H9 (cell line): ENCODE results near the gene DGKH. TPM values are rescaled to one million over a fixed set of nuclear protein-coding genes. Genes with fewer than 3 reads are reported as not detected.

Experiments
- DNase-seq: peaks from one replicate; pipeline ENCODE4 v3.0.0-alpha.2; 2017
- H2AFZ ChIP-seq: one replicate; pipeline ENCODE4 v1.6.1; 2013; ENCODE audit warnings: mild to moderate bottlenecking, low read length, control low read depth, moderate library complexity
- H2AK5ac ChIP-seq: 2 replicates; pipeline ENCODE4 v1.6.1; 2013; ENCODE audit warnings: low read length, control low read depth, mixed read lengths; ENCODE audit not compliant: insufficient read length
- H2BK120ac ChIP-seq: one replicate; pipeline ENCODE4 v1.6.1; 2013; ENCODE audit warnings: low read depth, mild to moderate bottlenecking, low read length, control low read depth, inconsistent platforms; ENCODE audit not compliant: poor library complexity, severe bottlenecking
- H2BK12ac ChIP-seq: 2 replicates; pipeline ENCODE4 v1.6.1; 2013; ENCODE audit warnings: low read length, control low read depth, mixed read lengths, low read depth; ENCODE audit not compliant: insufficient read length
- H2BK15ac ChIP-seq: 2 replicates; pipeline ENCODE4 v1.6.1; 2013; ENCODE audit warnings: low read depth, low read length, control low read depth
- H2BK20ac ChIP-seq: one replicate; pipeline ENCODE4 v1.6.1; 2013; ENCODE audit warnings: low read depth, mild to moderate bottlenecking, low read length, control low read depth, inconsistent platforms; ENCODE audit not compliant: poor library complexity, severe bottlenecking
- H2BK5ac ChIP-seq: 2 replicates; pipeline ENCODE4 v1.6.1; 2013; ENCODE audit warnings: low read length, control low read depth, mixed read lengths; ENCODE audit not compliant: insufficient read length
- H3K14ac ChIP-seq: 2 replicates; pipeline ENCODE4 v1.6.1; 2013; ENCODE audit warnings: low read length, control low read depth; ENCODE audit not compliant: insufficient read depth
- H3K18ac ChIP-seq: 2 replicates; pipeline ENCODE4 v1.6.1; 2013; ENCODE audit warnings: low read depth, mild to moderate bottlenecking, mixed read lengths, low read length, control low read depth; ENCODE audit not compliant: insufficient read length
- H3K23ac ChIP-seq: 2 replicates; pipeline ENCODE4 v1.6.1; 2013; ENCODE audit warnings: low read length, control low read depth, mixed read lengths, low read depth; ENCODE audit not compliant: insufficient read length
- H3K23me2 ChIP-seq: 2 replicates; pipeline ENCODE4 v1.6.1; 2013; ENCODE audit warnings: low read depth, mild to moderate bottlenecking, mixed read lengths, low read length, control low read depth; ENCODE audit not compliant: insufficient read length, poor library complexity, severe bottlenecking
- H3K27ac ChIP-seq: 2 replicates; pipeline ENCODE4 v1.5.1; 2013; ENCODE audit warnings: low read length, control low read depth, mixed read lengths, low read depth; ENCODE audit not compliant: insufficient read length
- H3K27me3 ChIP-seq: 2 replicates; pipeline ENCODE4 v1.6.1; 2013; ENCODE audit warnings: low read length, control low read depth, inconsistent platforms; ENCODE audit not compliant: insufficient read depth
- H3K4ac ChIP-seq: 2 replicates; pipeline ENCODE4 v1.6.1; 2013; ENCODE audit warnings: low read depth, mild to moderate bottlenecking, control low read depth, inconsistent platforms, low read length, moderate library complexity
- H3K4me1 ChIP-seq: 2 replicates; pipeline ENCODE4 v1.6.1; 2013; ENCODE audit warnings: low read length, control low read depth, inconsistent platforms; ENCODE audit not compliant: insufficient read depth
- H3K4me2 ChIP-seq: 2 replicates; pipeline ENCODE4 v1.6.1; 2013; ENCODE audit warnings: low read length, control low read depth, mixed read lengths; ENCODE audit not compliant: insufficient read length, insufficient read depth
- H3K56ac ChIP-seq: 2 replicates; pipeline ENCODE4 v1.6.1; 2013; ENCODE audit warnings: low read depth, mild to moderate bottlenecking, mixed read lengths, low read length, control low read depth; ENCODE audit not compliant: insufficient read length
- H3K79me1 ChIP-seq: 2 replicates; pipeline ENCODE4 v1.6.1; 2013; ENCODE audit warnings: low read depth, mild to moderate bottlenecking, moderate library complexity, low read length, control low read depth, inconsistent platforms; ENCODE audit not compliant: insufficient read depth, poor library complexity, severe bottlenecking
- H3K79me2 ChIP-seq: 2 replicates; pipeline ENCODE4 v1.6.1; 2013; ENCODE audit warnings: low read length, control low read depth, inconsistent platforms; ENCODE audit not compliant: insufficient read depth
- H3K9ac ChIP-seq: 2 replicates; pipeline ENCODE4 v1.6.1; 2013; ENCODE audit warnings: low read length, control low read depth, mixed read lengths; ENCODE audit not compliant: insufficient read length; ENCODE audit errors: extremely low read depth
- H3K9me3 ChIP-seq: one replicate; pipeline ENCODE4 v1.6.1; 2013; ENCODE audit warnings: low read depth, low read length, inconsistent platforms; ENCODE audit not compliant: control insufficient read depth
- H3T11ph ChIP-seq: one replicate; pipeline ENCODE4 v1.6.1; 2013; ENCODE audit warnings: mild to moderate bottlenecking, low read length, control low read depth, inconsistent platforms
- H4K20me1 ChIP-seq: one replicate; pipeline ENCODE4 v1.6.1; 2013; ENCODE audit not compliant: control insufficient read depth, insufficient read length, insufficient read depth
- H4K5ac ChIP-seq: 2 replicates; pipeline ENCODE4 v1.6.1; 2013; ENCODE audit warnings: low read depth, mild to moderate bottlenecking, mixed read lengths, low read length, control low read depth; ENCODE audit not compliant: insufficient read length
- H4K8ac ChIP-seq: replicated peaks from 2 replicates; pipeline ENCODE4 v1.6.1; 2013; ENCODE audit warnings: low read length, control low read depth, mixed read lengths, low read depth; ENCODE audit not compliant: insufficient read length
- H4K91ac ChIP-seq: 2 replicates; pipeline ENCODE4 v1.6.1; 2013; ENCODE audit warnings: low read depth, mild to moderate bottlenecking, moderate library complexity, mixed read lengths, low read length, control low read depth; ENCODE audit not compliant: insufficient read length
- H3K27ac Mint-ChIP-seq, 3 experiments: 2 replicates in 2 of 3; 3 replicates in 1 of 3; pipeline ENCODE4 v1.8.0; 2020 to 2021; ENCODE audit warnings: mixed read lengths in 3 of 3, mild to moderate bottlenecking in 1 of 3, moderate library complexity in 1 of 3
- H3K27me3 Mint-ChIP-seq: 2 replicates; pipeline ENCODE4 v1.8.0; 2021; ENCODE audit warnings: low read depth, mild to moderate bottlenecking, moderate library complexity, mixed read lengths
- H3K36me3 Mint-ChIP-seq, 3 experiments: 2 replicates in 2 of 3; 3 replicates in 1 of 3; pipeline ENCODE4 v1.8.0; 2020 to 2021; ENCODE audit warnings: low read depth in 3 of 3, mixed read lengths in 3 of 3; ENCODE audit not compliant: insufficient read depth in 1 of 3
- H3K4me1 Mint-ChIP-seq, 2 experiments: 2 replicates each; pipeline ENCODE4 v1.8.0; 2020; ENCODE audit warnings: mixed read lengths in 2 of 2
- H3K4me3 Mint-ChIP-seq, 2 experiments: 2 replicates in 1 of 2; 3 replicates in 1 of 2; pipeline ENCODE4 v1.8.0; 2020 to 2021; ENCODE audit warnings: mild to moderate bottlenecking in 2 of 2, mixed read lengths in 2 of 2, moderate library complexity in 1 of 2
- H3K9me3 Mint-ChIP-seq, 2 experiments: 2 replicates in 1 of 2; 3 replicates in 1 of 2; pipeline ENCODE4 v1.8.0; 2020; ENCODE audit warnings: mild to moderate bottlenecking in 2 of 2, mixed read lengths in 2 of 2, moderate library complexity in 1 of 2
- WGBS: extraction: QIAGEN DNeasy Blood & Tissue Kit; methylation state at CpG from one replicate; pipeline ENCODE4 v1.1.7; 2013; ENCODE audit warnings: missing lambda C conversion rate, low lambda C conversion rate, mixed read lengths; ENCODE audit not compliant: insufficient read length; ENCODE audit errors: extremely low coverage; 5-methylcytosine and 5-hydroxymethylcytosine counted together
- total RNA-seq: library from RNA; stranded (reverse); gene quantifications from 2 replicates; pipeline ENCODE4 v1.2.1, GENCODE V29; 2021
- TF ChIP-seq, protein P1 (sequence below): fragments of 200-600 bp; sonication (generic); conservative IDR thresholded peaks from 3 replicates; pipeline ENCODE4 v1.8.0; 2021; ENCODE audit warnings: antibody characterized with exemption, mild to moderate bottlenecking

The DGKH gene
- total RNA-seq, 1 experiment from 2014 or later, result 8.6 TPM

GRCh38 chr13:42148538-42148937 lies 100.1 kb downstream of the DGKH start:
- Histone ChIP-seq H3K79me2 (no peaks in the 10 kb centered on the region), H2BK120ac (no peak overlapping the region), H4K8ac (no peak overlapping the region), H2BK5ac (no peak overlapping the region), H2BK12ac (no peak overlapping the region), H3K27me3 (no peaks in the 10 kb centered on the region), H2AFZ (no peak overlapping the region), H3K4me1 (no peaks in the 10 kb centered on the region), H3T11ph (no peak overlapping the region), H3K79me1 (no peaks in the 10 kb centered on the region), H3K18ac (no peak overlapping the region), H4K91ac (no peak overlapping the region), H3K23ac (no peak overlapping the region), H3K9me3 (no peaks in the 10 kb centered on the region), H3K4ac (no peak overlapping the region), H4K20me1 (no peaks in the 10 kb centered on the region), H4K5ac (no peak overlapping the region), H3K23me2 (no peaks in the 10 kb centered on the region), H2AK5ac (no peak overlapping the region), H3K4me2 (no peak overlapping the region), H3K56ac (no peak overlapping the region), H3K9ac (no peak overlapping the region), H2BK20ac (no peak overlapping the region), H2BK15ac (no peak overlapping the region), H3K27ac (no peak overlapping the region), H3K14ac (no peak overlapping the region)
- H3K27ac Mint-ChIP-seq, result no peak overlapping the region
- DNase-seq, result no peak
- no peaks in the 10 kb centered on the region for H3K9me3 Mint-ChIP-seq
- peaks cover 1 to 3% of the 10 kb centered on the region in 2 experiments; a peak in 2 of 4 replicates for H3K4me1 Mint-ChIP-seq
- WGBS, result no CpG with 5 or more reads among the region's 7 CpGs
- no peaks in the 10 kb centered on the region for H3K27me3 Mint-ChIP-seq
- TF ChIP-seq, protein P1, sequence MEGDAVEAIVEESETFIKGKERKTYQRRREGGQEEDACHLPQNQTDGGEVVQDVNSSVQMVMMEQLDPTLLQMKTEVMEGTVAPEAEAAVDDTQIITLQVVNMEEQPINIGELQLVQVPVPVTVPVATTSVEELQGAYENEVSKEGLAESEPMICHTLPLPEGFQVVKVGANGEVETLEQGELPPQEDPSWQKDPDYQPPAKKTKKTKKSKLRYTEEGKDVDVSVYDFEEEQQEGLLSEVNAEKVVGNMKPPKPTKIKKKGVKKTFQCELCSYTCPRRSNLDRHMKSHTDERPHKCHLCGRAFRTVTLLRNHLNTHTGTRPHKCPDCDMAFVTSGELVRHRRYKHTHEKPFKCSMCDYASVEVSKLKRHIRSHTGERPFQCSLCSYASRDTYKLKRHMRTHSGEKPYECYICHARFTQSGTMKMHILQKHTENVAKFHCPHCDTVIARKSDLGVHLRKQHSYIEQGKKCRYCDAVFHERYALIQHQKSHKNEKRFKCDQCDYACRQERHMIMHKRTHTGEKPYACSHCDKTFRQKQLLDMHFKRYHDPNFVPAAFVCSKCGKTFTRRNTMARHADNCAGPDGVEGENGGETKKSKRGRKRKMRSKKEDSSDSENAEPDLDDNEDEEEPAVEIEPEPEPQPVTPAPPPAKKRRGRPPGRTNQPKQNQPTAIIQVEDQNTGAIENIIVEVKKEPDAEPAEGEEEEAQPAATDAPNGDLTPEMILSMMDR, result no peak
- H3K36me3 Mint-ChIP-seq, result no peaks in the 10 kb centered on the region
- H3K4me3 Mint-ChIP-seq, result no peak overlapping the region
